GM18520 (cell line): Measurements from ENCODE around the gene RPS18.
"Not testable (repeated sequence)": the region's sequence is repeated elsewhere in the genome, so short reads cannot be mapped to it uniquely, and the experiment has no call there.

Experiments
- ATAC-seq: cut with Tn5 transposase; IDR thresholded peaks from one replicate; pipeline ENCODE4 v1.9.1; 2021; ENCODE audit not compliant: unreplicated experiment

The RPS18 gene

GRCh38 chr6:33271468-33272274, at the start of gene RPS18, which contains the start of gene VPS52:
Gene RPS18 (plus strand): TSS chr6:33272075. CDS start chr6:33272120, 45 bp downstream.
Gene VPS52 (minus strand): TSS chr6:33271876. CDS start chr6:33271675, 201 bp downstream.
- peak; percentile 80 for ATAC-seq

- ATAC-seq = not testable (repeated sequence)
Observed at GRCh38 chr6:33226503-33227120, 45.3 kb upstream of the RPS18 start.

GRCh38 chr6:33235221-33235634, 36.6 kb upstream of the RPS18 start:
- no peak for ATAC-seq

GRCh38 chr6:33236328-33236727, 35.5 kb upstream of the RPS18 start:
- ATAC-seq = no peak

- no peak for ATAC-seq
Observed at GRCh38 chr6:33236852-33237251, 35.0 kb upstream of the RPS18 start.

- no peak for ATAC-seq
Observed at GRCh38 chr6:33237741-33238140, 34.1 kb upstream of the RPS18 start.

- no peak for ATAC-seq
Observed at GRCh38 chr6:33241968-33242367, 29.9 kb upstream of the RPS18 start.

GRCh38 chr6:33243476-33243875, 28.4 kb upstream of the RPS18 start:
- ATAC-seq = no peak

- ATAC-seq = peak; percentile 33
Observed at GRCh38 chr6:33247977-33248642, 23.8 kb upstream of the RPS18 start.

GRCh38 chr6:33248643-33248931, 23.3 kb upstream of the RPS18 start:
- ATAC-seq = peak; percentile 1

- ATAC-seq = peak; percentile 87
Observed at GRCh38 chr6:33248932-33249731, 22.7 kb upstream of the RPS18 start.

DNA sequence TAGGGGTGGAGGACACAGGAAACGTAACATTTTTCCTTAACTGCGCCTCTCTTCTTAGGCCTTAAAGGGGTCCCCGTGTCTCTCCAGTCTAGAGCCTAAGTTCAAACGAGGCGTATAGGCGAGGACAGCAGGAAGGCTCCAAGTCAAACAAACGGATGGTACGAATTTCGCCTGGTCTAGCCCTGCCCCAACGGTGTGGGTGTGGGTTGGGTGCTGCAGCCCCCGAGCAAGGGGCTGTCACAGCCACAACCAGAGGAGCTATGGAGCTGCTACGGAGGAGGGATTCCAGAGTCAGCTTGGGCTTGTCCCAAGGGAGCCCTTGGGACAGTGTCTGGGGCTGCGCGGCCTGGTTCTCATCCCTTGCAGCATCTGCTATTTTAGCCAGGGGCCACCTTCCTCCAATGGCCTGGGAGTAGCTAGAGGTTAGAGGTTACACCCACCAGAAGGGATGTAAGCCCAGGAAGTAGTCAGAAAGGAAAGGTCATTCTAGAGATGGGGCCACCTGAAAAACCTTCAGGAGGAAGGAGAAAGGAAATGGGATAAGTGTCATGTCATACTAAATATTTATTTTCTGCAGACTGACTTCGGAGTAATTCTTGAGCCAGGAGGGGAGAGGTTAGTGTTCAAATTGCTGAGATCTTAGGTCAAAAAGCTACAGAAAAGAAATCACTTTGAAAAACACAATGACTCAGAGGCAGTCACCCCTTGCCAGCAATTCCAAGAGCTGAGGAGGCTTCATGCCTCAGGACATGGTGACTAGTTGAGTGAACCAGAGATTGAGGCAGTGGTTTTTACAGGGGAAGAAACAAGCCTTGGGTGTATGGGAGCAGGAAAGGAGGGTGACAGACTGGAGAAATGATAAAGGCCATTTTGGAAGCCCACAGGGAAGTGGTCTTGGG, 21.9 kb upstream of the RPS18 start:
- ATAC-seq = no peak

GRCh38 chr6:33250731-33251130, 21.1 kb upstream of the RPS18 start:
- ATAC-seq = no peak

- no peak for ATAC-seq
Observed at GRCh38 chr6:33251395-33252012, 20.4 kb upstream of the RPS18 start.

DNA sequence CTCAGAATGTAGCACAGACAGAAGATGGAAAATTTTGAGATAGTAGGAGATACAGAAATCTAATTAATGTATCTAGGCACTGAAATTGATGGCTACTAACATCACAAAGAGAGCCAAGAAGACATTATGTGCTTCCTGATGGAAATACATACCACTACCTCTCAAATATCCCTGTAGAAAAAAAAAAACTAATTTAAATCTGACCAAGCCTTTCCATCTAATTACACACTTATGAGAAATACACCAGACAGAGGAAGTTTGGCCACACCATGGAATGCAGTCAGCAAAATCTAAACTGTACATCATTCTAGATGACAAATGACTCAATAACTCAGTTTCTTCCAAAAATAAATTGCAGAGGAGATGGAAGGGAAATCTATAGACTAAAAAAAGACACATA, 19.1 kb upstream of the RPS18 start:
- no peak for ATAC-seq

DNA sequence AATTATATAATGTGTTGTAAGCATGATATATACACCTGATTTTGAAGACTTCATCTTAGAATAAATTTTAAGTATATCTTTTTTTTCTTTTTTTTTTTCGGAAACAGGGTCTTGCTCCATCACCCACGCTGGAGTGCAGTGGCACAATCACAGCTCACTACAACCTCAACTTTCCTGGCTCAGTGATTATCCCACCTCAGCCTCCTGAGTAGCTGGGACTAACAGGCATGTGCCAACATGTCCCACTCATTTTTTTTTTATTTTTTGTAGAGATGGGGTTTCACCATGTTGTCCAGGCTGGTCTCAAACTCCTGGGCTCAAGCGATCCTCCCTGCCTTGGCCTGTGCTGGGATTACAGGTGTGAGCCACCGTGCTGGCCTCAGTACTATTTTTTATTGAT, 17.3 kb upstream of the RPS18 start:
- ATAC-seq = no peak

DNA sequence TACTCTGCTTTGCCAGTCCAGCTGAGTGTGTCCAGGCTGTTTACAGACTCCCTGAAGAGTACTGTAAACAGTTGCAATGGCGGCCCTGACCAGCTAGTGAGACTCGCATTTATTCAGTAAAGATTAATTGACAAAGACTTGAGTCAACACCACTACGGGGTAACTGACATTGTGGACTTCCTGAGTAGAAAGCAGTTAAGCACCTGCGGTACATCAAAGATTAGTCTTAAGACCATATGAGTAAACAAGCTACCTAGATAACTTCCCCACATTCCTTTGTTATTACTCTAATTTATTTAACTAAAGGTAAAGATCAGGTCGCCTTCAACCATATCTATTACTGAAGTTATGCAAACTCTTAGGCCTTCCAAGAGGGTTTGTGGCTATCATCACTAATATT, 12.8 kb upstream of the RPS18 start:
- ATAC-seq = no peak

- not testable (repeated sequence) for ATAC-seq
Observed at GRCh38 chr6:33262490-33262889, 9.4 kb upstream of the RPS18 start.

DNA sequence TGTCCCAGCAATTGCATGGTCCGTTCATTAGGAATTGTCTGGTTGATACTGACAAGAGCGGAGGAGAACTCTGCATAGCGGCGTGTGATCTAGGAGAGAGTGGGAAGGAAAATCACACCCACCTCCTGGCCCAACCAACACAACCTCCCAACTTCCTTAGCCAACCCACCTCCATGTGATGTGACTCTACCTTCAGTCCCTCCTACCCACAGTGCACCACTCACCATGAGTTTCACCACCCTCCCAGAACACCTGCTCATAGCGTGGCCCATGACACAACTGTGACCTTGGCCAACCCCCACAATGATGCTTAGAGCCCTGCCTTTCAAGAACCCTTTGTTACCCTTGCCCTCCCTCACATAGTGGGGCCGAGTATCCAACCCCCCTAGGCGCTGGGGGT, 7.9 kb upstream of the RPS18 start:
- ATAC-seq = no peak

DNA sequence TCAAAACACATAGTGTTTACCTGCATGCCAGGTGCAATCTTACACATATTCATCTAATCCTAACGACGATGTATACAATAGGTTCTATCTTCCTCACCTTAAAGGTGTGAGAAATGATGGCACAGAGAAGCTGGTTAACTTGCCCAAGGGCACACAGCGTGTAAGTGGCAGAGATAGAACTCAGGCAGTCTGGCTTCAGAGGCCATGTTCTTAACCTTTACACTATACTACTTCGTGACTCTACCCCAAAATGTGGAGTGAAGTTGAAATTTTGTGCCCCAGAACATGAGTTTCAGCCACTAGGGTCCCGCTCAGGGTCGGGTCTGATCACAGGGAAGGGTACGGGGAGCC, 783 bp upstream of the RPS18 start:
- ATAC-seq = no peak
